PC-9 (cell line): ENCODE results near the gene ZP1.

Source experiments
- CTCF ChIP-seq: fragments of 200-600 bp; sonication (generic); conservative IDR thresholded peaks from 2 replicates; pipeline ENCODE4 v1.6.1; 2017; ENCODE audit warnings: mixed run types, antibody characterized with exemption, mild to moderate bottlenecking, moderate library complexity
- EZH2 ChIP-seq: fragments of 200-600 bp; sonication (generic); IDR thresholded peaks from 2 replicates; pipeline ENCODE4 v1.8.0; 2017; ENCODE audit warnings: antibody characterized with exemption, low read depth

- no peak for TF ChIP-seq CTCF
- no peak for TF ChIP-seq EZH2
These were observed 31.9 kb upstream of the ZP1 start for GRCh38 chr11:60835534-60835846.
